Medulla oblongata (tissue), 1 donor: ENCODE measurements around the gene CD4.

Source experiments
- DNase-seq: peaks from one replicate; pipeline ENCODE4 v3.0.0-alpha.2; 2015; ENCODE audit errors: extremely low spot score

Gene CD4

DNA sequence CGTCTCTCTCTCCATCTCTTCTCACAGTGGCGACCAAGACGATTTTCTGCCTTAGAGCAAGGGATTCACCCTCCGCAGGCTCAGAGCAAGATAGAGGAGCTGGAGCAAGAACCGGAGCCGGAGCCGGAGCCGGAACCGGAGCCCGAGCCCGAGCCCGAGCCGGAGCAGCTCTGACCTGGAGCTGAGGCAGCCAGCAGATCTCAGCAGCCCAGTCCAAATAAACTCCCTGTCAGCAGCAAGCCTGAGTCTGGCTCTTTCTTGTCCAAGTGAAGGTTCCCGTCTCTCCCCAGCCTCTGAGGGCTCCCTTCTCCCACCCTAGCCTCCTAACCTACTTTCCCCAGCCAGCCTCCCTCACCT, 11.1 kb upstream of the CD4 start:
- no peak for DNase-seq

DNA sequence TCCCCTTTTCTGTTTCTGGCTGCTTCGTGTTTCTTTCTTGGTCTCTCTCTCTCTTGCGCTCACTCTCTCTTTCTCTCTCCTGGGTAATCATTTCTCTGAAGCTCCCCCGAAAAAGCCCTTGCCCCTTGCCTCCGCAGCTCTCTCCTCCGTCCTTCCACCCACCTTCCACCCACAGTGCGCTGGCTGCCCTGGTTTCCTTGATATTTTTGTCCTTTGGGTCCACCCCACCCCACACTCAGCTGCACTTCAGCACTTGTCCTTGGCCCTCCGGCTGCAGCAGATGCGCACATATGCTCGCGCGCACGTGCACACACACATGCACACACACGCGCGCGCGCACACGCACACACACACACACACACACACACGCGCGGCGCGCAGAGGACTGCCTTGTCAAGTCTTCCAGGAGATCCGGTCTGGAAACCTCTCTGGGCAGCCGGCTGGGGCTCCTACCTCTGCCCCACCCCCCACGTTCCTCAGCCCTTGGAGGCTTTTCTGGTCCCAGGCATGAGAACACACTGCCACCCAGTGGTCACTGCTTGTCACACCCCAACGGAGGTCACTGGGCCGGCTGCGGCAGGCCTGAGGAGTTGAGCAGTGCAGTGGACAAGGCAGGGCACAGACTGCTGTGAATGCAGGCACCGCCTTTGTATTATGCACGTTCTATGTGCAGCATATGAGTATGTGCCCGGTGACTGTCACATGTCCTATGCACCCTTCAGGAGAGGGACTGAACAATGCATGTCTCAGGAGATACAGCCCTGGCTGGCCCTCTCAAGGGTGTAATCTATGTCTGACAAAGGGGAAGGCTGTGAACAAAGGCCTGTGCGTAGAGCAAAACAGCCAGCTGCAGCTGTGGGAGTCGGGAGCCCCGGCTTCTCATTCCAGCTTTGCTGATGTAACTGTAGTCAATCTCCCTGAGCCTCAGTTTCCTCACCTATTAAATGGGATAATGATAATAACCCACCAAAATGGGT, 10.5 kb upstream of the CD4 start:
- peak; percentile 98 for DNase-seq

DNA sequence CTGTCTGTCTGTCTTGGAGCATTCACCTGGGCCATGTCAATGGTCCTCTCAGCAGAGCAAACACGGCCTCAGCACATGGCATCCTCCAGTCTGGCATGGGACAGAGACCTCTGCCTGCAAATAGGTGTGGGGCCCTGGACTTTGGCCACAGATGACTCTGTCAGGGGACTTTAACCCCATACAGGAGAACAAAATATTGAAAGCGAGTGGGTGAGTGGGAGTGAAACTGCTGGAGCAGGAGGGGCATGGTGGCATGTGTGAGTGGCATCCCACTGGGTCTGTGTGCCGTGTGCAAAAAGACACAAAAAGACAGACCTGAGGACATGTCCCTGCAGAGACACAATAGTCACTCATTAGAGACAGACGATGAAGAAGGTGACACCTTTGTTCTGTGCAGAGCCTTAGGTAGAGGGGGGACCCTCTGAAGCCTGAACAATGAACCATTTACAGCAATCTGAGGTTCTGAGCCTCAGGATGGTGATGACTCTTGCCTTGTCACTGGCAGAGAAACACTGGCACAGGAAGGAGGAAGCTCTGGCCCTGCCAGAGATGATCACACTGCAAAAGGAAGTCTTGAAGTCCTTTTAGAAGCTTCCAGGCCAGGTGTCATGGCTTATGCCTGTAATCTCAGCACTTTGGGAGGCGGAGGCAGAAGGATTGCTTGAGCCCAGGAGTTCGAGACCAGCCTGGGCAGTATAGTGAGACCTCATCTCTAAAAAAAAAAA, 9.5 kb upstream of the CD4 start:
- DNase-seq = no peak

DNA sequence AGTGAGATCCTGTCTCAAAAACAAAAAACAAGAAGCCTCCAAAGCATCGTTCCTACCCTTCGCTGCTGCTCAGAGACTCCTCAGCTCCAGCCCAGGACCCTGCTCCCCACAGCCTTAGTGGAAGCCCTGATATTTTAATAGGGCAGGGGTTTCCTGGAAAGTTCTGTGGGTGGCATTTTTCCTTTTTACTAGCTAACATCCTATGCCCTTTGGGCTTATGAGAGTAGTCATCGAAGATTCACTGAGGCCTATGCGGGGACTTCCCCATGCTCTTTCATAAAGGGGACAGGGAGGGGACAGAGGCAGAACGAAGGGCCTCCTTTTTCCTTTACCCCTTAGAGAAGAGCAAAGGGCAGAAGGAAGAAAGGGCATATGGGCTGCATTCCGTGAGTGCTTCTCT, 8.8 kb upstream of the CD4 start:
- no peak for DNase-seq

- no peak for DNase-seq
Observed at GRCh38 chr12:6782119-6782518, 7.2 kb upstream of the CD4 start.

DNA sequence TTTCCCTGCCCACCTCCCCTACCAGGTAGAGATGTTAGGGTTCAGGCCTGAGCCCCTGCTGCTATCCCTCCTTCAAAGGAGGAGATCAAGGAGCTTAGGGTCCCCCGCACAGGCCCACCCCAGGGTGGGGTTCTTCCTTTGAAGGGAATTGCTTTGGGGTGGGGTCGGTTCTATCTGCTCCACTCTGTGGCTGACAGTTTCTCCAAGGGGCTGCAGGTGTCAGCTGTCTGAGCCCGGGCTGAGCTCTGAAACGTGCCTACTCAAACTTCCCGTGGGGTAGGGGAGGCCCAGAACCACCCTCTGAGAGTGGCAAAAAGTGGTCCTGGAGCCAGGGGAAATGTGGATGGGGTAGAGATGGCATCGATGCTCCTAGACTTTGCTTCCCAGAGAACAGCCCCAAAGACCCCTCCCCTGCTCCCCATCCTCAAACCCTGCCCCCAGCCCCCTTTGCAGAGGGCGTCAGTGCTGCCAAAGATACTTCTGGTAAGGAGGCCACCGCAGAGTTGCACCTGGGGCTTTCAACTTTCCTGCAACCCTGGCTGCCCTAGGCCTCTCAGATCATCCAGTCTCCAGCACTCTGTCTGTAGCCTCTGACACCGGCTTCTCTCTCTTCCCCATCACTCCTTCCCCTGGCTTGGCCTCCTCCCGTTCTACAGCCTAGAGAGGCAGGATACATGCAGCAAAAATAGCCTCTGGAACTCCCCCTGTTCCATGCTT, 6.3 kb upstream of the CD4 start:
- no peak for DNase-seq

DNA sequence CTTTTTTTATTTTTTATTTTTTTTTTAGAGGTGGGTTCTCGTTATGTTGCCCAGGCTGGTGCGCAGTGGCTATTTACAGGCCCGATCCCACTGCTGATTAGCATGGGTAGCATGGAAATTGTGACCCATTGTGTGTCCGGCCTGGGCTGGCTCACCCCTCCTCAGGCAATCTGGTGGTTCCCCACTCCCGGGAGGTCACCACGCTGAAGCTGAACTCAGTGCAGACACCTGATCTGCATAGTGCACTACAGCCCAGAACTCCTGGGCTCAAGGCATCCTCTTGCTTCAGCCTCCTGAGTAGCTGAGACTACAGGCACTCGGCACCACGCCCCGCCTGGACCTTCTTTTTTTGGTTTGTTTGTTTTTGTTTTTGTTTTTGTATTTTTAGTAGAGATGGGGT, 5.5 kb upstream of the CD4 start:
- no peak for DNase-seq

GRCh38 chr12:6784296-6784695, 5.0 kb upstream of the CD4 start:
- no peak for DNase-seq

GRCh38 chr12:6784761-6785160, 4.6 kb upstream of the CD4 start:
- no peak for DNase-seq

DNA sequence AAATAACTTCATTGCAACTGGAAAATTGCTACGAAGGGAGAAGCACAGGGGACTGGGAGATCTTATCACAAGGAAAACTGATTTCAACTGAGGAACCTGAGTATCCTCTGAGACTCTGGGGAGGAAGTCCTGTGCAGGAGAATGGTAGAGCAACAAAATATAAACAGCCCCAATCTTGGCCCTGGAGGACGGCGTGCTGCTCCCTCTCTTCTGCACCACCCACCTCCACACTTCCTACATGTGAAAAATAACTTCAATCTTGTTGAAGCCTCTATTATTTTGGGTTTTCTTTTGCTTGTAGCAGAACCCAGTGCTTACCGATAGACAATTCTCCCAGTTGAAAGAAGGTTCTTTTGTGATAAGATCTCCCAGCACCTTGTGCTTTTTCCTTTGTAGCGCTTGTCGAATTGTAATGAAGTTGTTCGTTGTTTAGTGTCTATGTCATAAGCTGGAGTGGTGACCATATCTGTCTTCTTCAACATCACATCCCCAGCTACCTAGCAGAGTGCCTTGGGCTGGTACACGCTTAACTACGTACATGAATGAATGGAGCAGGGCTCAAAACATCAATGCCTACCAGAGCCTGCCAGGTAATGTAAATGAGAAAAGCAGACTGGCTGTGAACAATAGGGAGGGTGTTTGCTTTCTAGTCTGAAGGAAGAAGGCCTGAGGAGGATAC, 2.8 kb upstream of the CD4 start:
- DNase-seq = no peak

- DNase-seq = no peak
Observed at GRCh38 chr12:6787309-6787708, 2.0 kb upstream of the CD4 start.

- DNase-seq = no peak
Observed at GRCh38 chr12:6790496-6791150, 1.3 kb downstream of the CD4 start.

- DNase-seq = no peak
Observed at GRCh38 chr12:6791931-6792520, 2.7 kb downstream of the CD4 start.

DNA sequence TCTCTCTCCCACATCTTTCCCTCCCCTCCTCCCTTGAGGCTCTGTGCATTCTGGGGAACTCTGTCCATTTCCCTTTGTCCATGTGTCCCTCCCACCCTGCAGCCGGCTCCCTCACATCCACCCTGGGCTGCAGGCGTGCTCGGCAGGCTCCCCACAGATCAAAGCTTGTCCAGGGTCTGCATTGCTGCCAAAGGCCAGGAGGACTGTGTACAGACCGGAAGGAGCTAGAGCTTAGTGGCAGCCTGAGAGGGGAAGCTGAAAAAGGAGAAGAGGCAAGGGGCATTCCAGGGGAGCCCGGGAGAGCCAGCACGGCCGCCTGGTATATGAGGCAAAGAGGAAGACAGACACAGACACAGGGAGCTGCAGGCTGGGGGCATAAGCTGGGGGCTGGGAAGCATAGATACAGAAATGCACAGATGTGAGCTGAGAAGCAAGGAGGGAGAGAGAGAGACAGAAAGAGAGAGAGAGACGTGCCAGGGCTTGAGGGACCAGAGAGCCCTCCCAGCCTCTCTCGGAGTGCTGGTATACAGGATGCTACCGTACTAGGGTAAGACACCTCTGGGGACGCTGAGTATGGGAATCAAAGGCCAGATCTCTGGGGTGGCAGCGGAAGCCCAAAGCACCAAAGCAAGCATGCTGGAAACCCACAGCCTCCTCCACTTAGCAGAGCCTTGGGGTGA, 3.3 kb downstream of the CD4 start:
- DNase-seq = peak; percentile 67

DNA sequence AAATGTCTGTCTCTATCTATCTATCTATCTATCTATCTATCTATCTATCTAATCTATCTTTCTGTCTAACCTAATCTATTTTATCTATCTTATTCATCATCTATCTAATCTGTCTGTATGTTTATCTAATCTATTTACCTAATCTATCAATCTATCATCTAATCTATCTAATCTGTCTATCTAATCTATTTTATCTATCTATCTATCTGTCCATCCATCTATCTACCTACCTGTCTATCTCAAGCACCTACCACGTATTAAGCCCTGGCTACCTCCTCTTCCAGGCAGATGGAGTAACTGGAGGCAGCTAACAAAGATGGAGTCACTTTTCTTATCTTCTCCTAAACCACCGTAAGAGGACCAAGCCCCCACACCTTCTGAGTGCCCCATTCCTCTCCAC, 5.8 kb downstream of the CD4 start:
- no peak for DNase-seq

DNA sequence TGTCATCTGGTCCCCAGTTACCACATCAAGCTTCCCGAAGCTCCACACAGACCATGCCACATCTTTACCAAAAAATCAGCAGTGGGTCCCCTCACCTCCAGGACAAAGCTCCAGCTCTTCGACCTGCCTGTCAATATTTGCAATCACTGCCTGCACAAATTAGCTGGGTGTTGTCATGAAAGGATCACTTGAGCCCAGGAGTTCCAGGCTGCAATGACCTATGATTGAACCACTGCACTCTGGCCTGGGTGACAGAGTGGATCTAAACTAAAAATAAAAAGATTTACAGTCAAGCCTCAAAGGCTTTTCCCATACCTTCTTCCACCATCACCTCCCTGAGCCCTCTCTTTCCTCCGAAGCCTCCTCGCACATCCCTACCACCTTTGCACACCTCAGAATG, 7.2 kb downstream of the CD4 start:
- DNase-seq = no peak

DNA sequence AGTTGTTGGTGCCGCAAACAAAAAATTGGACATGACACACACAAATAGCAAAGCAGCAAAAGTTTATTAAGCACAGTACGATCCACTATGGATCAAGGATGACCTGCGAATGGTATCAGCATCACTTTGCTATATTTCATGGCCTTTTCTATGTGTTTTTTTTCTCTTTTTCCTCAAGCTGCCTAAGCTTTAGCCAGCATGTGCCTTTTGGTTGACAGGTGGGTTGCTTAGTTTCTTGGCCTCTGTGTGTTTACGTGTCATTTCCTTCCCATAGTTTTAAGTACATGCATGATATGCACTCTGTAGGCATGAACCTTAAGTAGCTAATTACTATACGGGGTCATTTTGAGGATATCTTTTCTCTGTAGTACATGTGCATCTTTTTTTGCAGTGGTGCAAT, 9.8 kb downstream of the CD4 start:
- no peak for DNase-seq

- no peak for DNase-seq
Observed at GRCh38 chr12:6807170-6807569, 17.8 kb downstream of the CD4 start.

DNA sequence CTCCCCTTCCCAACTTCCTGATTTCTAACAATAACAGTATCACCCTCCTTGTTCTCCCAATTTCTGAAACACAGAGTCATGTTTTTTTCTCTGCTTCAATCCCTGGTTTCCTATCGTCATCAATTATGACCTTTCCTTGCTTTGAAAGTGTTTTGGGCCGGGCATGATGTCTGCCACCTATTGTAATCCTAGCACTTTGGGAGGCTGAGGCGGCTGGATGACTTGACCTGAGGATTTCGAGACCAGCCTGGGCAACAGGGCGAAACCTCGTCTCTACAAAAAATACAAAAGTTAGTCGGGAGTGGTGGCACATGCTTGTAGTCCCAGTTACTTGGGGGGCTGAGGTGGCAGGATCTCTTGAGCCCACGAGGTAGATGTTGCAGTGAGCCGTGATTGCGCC, 19.7 kb downstream of the CD4 start:
- DNase-seq = no peak

DNA sequence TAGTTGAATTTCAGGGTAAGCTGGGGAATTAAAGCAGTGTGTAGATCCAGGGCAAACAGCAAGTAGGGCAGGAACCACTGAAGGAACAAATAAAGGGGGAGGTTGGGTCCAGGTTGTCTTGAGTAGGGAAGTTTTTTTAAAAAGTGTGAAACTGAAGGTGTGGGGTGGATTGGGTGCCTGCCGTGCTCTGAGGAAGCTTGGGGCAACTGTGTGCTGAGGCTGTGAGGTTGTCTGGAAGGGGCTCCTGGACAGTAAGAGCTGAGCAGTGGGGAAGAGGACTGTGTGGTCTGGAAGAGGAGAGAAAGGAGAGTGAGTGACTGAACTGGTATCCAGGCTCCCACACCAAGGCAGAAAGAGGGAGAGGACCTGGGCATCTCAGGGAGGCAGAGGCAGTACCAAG, 21.4 kb downstream of the CD4 start:
- DNase-seq = no peak
